SK-N-SH (cell line): ENCODE measurements around the gene SGSH.

Source experiments
- EZH2phosphoT487 ChIP-seq: fragments of 200-600 bp; sonication (generic); IDR thresholded peaks from 2 replicates; pipeline ENCODE4 v1.6.1; 2017; ENCODE audit warnings: low read depth, mixed run types, mild to moderate bottlenecking, antibody characterized with exemption, moderate library complexity, borderline replicate concordance
- GABPA ChIP-seq: IDR thresholded peaks from 2 replicates; pipeline ENCODE4 v1.4.0; 2012; ENCODE audit warnings: low read depth, mild to moderate bottlenecking
- SIN3A ChIP-seq: IDR thresholded peaks from 2 replicates; pipeline ENCODE4 v1.6.1; 2012; ENCODE audit warnings: low read depth, mild to moderate bottlenecking, low read length, moderate library complexity, borderline replicate concordance
- TCF12 ChIP-seq: IDR thresholded peaks from 2 replicates; pipeline ENCODE4 v1.4.0; 2012

DNA sequence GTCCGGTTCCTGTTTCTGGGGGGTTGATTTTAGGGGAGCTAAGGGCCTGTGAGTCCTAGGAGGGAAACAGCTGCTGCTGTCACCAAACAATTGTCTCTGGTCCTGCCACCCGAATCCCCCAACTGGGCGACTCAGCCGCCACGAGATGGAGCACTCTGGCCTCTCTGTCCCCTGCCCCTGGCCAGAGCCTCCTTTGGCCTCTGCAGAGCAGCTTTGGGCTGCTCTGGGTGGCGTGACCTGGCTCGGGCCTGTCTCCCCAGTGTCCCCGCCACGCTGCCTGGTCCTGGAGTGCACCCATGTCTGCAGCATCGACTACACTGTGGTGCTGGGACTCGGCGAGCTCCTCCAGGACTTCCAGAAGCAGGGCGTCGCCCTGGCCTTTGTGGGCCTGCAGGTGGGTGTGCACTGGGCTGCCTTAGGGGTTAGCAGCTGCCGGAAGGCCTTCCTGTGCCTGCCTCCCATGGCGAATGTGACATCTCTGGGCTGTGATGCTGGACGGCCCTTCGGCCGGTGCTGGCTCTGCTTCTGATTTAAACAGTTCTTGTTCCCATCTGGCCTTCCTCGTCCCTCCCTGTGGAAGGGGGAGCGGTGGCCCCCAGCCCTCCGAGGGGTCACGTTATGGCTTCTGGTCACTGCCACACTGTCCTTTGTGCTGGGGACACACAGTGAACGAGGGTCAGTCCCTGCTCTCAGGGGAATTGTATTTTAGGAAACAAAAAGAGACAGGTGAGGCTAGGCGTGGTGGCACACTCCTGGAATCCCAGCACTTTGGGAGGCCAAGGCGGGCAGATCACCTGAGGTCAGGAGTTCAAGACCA lies 29.0 kb upstream of the SGSH start:
- TF ChIP-seq EZH2phosphoT487 (no peak), TCF12 (no peak), SIN3A (no peak), GABPA (no peak)
